Left forelimb (tissue), 1 donor: Measurements from ENCODE around the gene ZNF433.
A peak's percentile ranks its signal among the peaks of the same experiment; 100 is the strongest.

Experiments used
- DNase-seq: peaks from one replicate; pipeline ENCODE4 v3.0.0-alpha.2; 2018; ENCODE audit warnings: low spot score

Gene ZNF433

GRCh38 chr19:11989112-11989456 lies 46.4 kb downstream of the ZNF433 start:
- DNase-seq: no peak

- peak; percentile 94 for DNase-seq
Measured at GRCh38 chr19:11987405-11988281, 47.8 kb downstream of the ZNF433 start.

GRCh38 chr19:11986754-11987153 lies 48.7 kb downstream of the ZNF433 start:
- no peak for DNase-seq

GRCh38 chr19:11984986-11985385 lies 50.5 kb downstream of the ZNF433 start:
- no peak for DNase-seq

GRCh38 chr19:11982526-11982925 lies 53.0 kb downstream of the ZNF433 start:
- no peak for DNase-seq

GRCh38 chr19:11979527-11979926 lies 56.0 kb downstream of the ZNF433 start:
- no peak for DNase-seq

GRCh38 chr19:11978492-11979100 lies 56.9 kb downstream of the ZNF433 start:
- DNase-seq: no peak

- no peak for DNase-seq
Measured at GRCh38 chr19:11973019-11973810, 62.3 kb downstream of the ZNF433 start.

GRCh38 chr19:11971041-11971440 lies 64.4 kb downstream of the ZNF433 start:
- DNase-seq: no peak

- no peak for DNase-seq
Measured at GRCh38 chr19:11970174-11970573, 65.3 kb downstream of the ZNF433 start.

GRCh38 chr19:11964858-11965645 lies 70.4 kb downstream of the ZNF433 start, which contains the start of gene ZNF763:
TSS of gene ZNF763 (plus strand) at chr19:11965040. CDS start at chr19:11965209, 169 bp downstream.
- peak; percentile 90 for DNase-seq
